Parathyroid adenoma (tissue), 2 donors: ENCODE measurements around the gene KNDC1.

Experiments used
- H2AFZ ChIP-seq: fragments of 300-600 bp; sonication (generic); one replicate; pipeline ENCODE4 v1.7.0; 2017; ENCODE audit warnings: antibody characterized with exemption, mild to moderate bottlenecking
- H3K27ac ChIP-seq: fragments of 300-600 bp; sonication (generic); one replicate; pipeline ENCODE4 v1.7.0; 2017
- H3K27me3 ChIP-seq: fragments of 300-600 bp; sonication (generic); one replicate; pipeline ENCODE4 v1.7.0; 2017; ENCODE audit warnings: low read length; ENCODE audit not compliant: control insufficient read depth, insufficient read depth
- H3K36me3 ChIP-seq: fragments of 300-600 bp; sonication (generic); one replicate; pipeline ENCODE4 v1.7.0; 2017; ENCODE audit warnings: low read length; ENCODE audit not compliant: control insufficient read depth, insufficient read depth
- H3K4me1 ChIP-seq: fragments of 300-600 bp; sonication (generic); one replicate; pipeline ENCODE4 v1.7.0; 2017; ENCODE audit warnings: control low read depth
- H3K4me2 ChIP-seq: fragments of 300-600 bp; sonication (generic); one replicate; pipeline ENCODE4 v1.7.0; 2017; ENCODE audit warnings: low read length
- H3K4me3 ChIP-seq: fragments of 300-600 bp; sonication (generic); one replicate; pipeline ENCODE4 v1.7.0; 2017; ENCODE audit warnings: low read depth, low read length
- H3K79me2 ChIP-seq: fragments of 300-600 bp; sonication (generic); one replicate; pipeline ENCODE4 v1.7.0; 2017; ENCODE audit warnings: control low read depth
- H3K9ac ChIP-seq: fragments of 300-600 bp; sonication (generic); one replicate; pipeline ENCODE4 v1.7.0; 2017; ENCODE audit warnings: mild to moderate bottlenecking
- H3K9me3 ChIP-seq: fragments of 300-600 bp; sonication (generic); one replicate; pipeline ENCODE4 v1.7.0; 2017; ENCODE audit warnings: low read length; ENCODE audit not compliant: control insufficient read depth
- TF ChIP-seq, protein P1 (sequence below): fragments of 300-600 bp; sonication (generic); IDR thresholded peaks from one replicate; pipeline ENCODE4 v1.7.0; 2017; ENCODE audit warnings: antibody characterized with exemption, mild to moderate bottlenecking
- donor health status: primary hyperparathyroidism.

KNDC1 gene

DNA sequence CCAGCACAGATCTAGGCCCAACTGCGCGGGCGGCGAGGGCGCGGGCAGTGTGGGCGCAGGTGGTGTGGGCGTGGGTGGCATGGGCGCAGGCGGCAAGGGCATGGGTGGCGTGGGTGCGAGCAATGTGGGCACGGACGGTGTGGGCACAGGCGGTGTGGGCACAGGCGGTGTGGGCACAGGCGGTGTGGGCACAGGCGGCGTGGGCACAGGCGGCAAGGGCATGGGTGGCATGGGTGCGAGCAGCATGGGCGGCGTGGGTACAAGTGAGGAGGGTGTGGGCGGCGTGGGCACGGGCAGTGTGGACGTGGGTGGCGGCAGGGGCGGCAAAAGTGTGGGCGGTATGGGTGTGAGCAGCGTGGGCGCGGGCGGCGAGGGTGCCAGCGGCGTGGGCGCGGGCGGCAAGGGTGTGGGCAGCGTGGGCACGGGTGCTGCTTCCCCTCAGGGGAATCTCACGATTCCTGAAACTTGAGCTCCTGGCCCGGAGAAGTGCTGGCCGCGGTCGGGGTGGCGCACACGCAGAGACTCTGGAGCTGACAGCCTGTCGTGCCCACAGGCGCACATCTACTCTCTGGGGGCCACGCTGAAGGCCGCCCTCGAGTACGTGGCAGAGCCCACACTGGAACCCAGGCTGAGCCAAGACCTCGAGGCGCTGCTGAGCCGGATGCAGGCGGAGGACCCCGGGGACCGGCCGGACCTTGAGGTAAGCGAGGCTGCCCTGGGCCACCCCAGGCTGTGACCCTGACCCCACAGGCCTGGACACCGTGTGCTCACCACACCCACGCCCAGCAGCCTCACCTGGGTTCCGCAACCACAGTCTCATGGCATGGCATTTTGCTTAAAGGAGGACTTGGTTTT, 23.0 kb downstream of the KNDC1 start:
- Histone ChIP-seq H3K4me2 (no peak overlapping the region), H3K27me3 (no peaks in the 10 kb centered on the region), H3K4me1 (no peaks in the 10 kb centered on the region), H2AFZ (no peak overlapping the region), H3K79me2 (no peaks in the 10 kb centered on the region), H3K4me3 (no peak overlapping the region), H3K36me3 (no peaks in the 10 kb centered on the region), H3K9me3 (no peaks in the 10 kb centered on the region), H3K9ac (no peak overlapping the region), H3K27ac (no peak overlapping the region)
- TF ChIP-seq, protein P1, sequence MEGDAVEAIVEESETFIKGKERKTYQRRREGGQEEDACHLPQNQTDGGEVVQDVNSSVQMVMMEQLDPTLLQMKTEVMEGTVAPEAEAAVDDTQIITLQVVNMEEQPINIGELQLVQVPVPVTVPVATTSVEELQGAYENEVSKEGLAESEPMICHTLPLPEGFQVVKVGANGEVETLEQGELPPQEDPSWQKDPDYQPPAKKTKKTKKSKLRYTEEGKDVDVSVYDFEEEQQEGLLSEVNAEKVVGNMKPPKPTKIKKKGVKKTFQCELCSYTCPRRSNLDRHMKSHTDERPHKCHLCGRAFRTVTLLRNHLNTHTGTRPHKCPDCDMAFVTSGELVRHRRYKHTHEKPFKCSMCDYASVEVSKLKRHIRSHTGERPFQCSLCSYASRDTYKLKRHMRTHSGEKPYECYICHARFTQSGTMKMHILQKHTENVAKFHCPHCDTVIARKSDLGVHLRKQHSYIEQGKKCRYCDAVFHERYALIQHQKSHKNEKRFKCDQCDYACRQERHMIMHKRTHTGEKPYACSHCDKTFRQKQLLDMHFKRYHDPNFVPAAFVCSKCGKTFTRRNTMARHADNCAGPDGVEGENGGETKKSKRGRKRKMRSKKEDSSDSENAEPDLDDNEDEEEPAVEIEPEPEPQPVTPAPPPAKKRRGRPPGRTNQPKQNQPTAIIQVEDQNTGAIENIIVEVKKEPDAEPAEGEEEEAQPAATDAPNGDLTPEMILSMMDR: no peak

GRCh38 chr10:133183646-133184378, 23.8 kb downstream of the KNDC1 start:
- Histone ChIP-seq H3K9ac (no peak overlapping the region), H3K27ac (no peak overlapping the region), H3K27me3 (no peaks in the 10 kb centered on the region), H3K4me2 (no peak overlapping the region), H3K4me1 (no peaks in the 10 kb centered on the region), H3K4me3 (no peak overlapping the region), H3K36me3 (no peaks in the 10 kb centered on the region), H3K9me3 (no peaks in the 10 kb centered on the region), H2AFZ (no peak overlapping the region), H3K79me2 (no peaks in the 10 kb centered on the region)
- TF ChIP-seq, protein P1: no peak

- Histone ChIP-seq H2AFZ (no peak overlapping the region), H3K9ac (no peak overlapping the region), H3K4me3 (no peak overlapping the region), H3K9me3 (no peaks in the 10 kb centered on the region), H3K27me3 (no peaks in the 10 kb centered on the region), H3K27ac (no peak overlapping the region), H3K36me3 (no peaks in the 10 kb centered on the region), H3K4me1 (no peaks in the 10 kb centered on the region), H3K79me2 (no peaks in the 10 kb centered on the region), H3K4me2 (no peak overlapping the region)
- TF ChIP-seq, protein P1: no peak
These were observed 24.7 kb downstream of the KNDC1 start for GRCh38 chr10:133184591-133185244.

- no peaks in the 10 kb centered on the region for H3K36me3 ChIP-seq
- no peaks in the 10 kb centered on the region for H3K27me3 ChIP-seq
- no peak overlapping the region for H3K4me3 ChIP-seq
These were observed 25.4 kb downstream of the KNDC1 start for GRCh38 chr10:133185421-133185820.

More at GRCh38 chr10:133185421-133185820, 25.4 kb downstream of the KNDC1 start:
- Histone ChIP-seq H3K4me1 (no peaks in the 10 kb centered on the region), H3K4me2 (no peak overlapping the region), H3K9ac (no peak overlapping the region), H3K79me2 (no peaks in the 10 kb centered on the region), H2AFZ (no peak overlapping the region), H3K27ac (no peak overlapping the region), H3K9me3 (no peaks in the 10 kb centered on the region)
- TF ChIP-seq, protein P1: no peak
